ENCODE measurements around the gene ICAM4.

The ICAM4 gene

DNA sequence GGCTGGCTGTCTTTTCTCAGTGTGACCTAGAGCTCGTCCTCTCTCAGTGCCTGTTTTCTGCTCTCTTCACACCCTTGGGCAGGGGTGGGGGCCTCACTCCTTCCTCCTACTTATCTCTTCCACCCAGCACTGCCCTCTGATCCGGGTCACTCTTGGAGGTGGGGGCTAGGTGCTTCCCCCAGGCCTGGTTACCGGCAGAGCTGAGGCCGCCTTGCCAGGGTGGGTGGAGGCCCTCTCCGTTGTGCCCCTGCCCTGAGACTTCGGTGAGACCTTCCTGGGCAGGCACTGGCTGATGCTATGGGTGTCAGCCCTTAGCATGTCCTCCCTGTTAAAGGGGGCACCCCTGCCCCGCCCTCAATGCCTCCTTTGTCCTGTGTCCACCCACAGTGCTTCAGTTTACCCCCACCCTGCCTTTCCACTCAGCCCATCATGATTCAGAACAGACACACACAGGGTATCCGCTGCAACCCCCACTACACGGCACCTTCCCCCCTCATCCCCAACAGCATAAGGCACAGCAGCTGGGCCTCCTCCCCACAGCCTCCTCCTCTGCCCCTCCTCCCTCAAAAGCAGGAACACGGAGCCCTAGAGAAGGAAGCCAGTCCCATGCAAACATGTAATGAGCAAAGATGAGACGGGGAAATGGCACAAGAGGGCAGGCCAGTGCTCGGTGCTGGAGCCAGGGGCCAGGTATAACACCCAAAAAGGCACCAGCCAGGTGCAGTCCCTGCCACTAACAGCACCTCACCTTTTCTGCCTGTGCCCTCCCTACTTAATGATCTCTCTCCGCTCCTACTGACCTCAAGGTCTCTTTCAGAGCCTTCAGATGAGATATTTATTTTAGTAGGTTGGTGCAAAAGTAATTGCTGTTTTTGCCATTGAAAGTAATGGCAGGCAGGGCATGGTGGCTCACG lies 13.0 kb downstream of the ICAM4 start:
- TF ChIP-seq ZBTB7A (IDR thresholded peaks at IDR 0.05; ENCODE audit: low read depth) (no peak), CREB1 (IDR thresholded peaks at IDR 0.05; ENCODE audit: low read depth) (no peak), TEAD4 (IDR thresholded peaks at IDR 0.05) (no peak), TAF1 (IDR thresholded peaks at IDR 0.05; ENCODE audit: low read depth) (no peak), RAD21 (IDR thresholded peaks at IDR 0.05; ENCODE audit: low read depth) (no peak), CEBPB (IDR thresholded peaks at IDR 0.05) (no peak), TCF12 (IDR thresholded peaks at IDR 0.05; ENCODE audit: low read depth) (no peak), FOXM1 (IDR thresholded peaks at IDR 0.05; ENCODE audit: borderline replicate concordance, low read depth) (no peak), REST (IDR thresholded peaks at IDR 0.05; ENCODE audit: low read depth) (no peak), EP300 (IDR thresholded peaks at IDR 0.05; ENCODE audit: borderline replicate concordance) (no peak), YY1 (IDR thresholded peaks at IDR 0.05; ENCODE audit: low read depth) (no peak), NFIC (IDR thresholded peaks at IDR 0.05) (no peak), EGR1 (IDR thresholded peaks at IDR 0.05) (no peak), MAX (IDR thresholded peaks at IDR 0.05) (no peak), USF1 (IDR thresholded peaks at IDR 0.05) (no peak)

GRCh38 chr19:10305139-10305806 lies 18.5 kb downstream of the ICAM4 start:
- TF ChIP-seq RAD21 (IDR thresholded peaks at IDR 0.05; ENCODE audit: low read depth): no peak
- TF ChIP-seq FOXM1 (IDR thresholded peaks at IDR 0.05; ENCODE audit: borderline replicate concordance, low read depth): no peak
- no peak for TF ChIP-seq TCF12 (IDR thresholded peaks at IDR 0.05; ENCODE audit: low read depth)
- 0 out of 2 replicates have a peak, but pooled peaks have one; percentile 25 for TF ChIP-seq ZBTB7A (IDR thresholded peaks at IDR 0.05; ENCODE audit: low read depth)

DNA sequence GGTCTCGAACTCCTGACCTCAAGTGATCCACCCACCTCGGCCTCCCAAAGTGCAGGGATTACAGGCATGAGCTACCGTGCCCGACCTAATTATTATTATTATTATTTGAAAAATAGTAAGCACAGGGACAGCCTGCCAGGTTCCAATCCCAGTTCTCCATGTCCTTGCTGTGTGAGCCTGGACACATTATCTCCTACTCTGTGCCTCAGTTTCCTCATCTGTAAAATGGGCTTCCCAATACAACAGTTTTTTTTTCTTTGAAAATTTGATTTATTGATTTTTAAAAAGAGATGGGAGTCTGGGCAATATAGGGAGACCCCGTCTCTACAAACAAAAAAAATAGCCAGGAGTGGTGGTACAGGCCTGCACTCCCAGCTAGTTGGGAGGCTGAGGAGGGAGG lies 19.6 kb downstream of the ICAM4 start:
- TF ChIP-seq NFIC (IDR thresholded peaks at IDR 0.05) (no peak), TCF12 (IDR thresholded peaks at IDR 0.05; ENCODE audit: low read depth) (no peak), TAF1 (IDR thresholded peaks at IDR 0.05; ENCODE audit: low read depth) (no peak), FOXM1 (IDR thresholded peaks at IDR 0.05; ENCODE audit: borderline replicate concordance, low read depth) (no peak), RAD21 (IDR thresholded peaks at IDR 0.05; ENCODE audit: low read depth) (no peak), CEBPB (IDR thresholded peaks at IDR 0.05) (no peak), MAX (IDR thresholded peaks at IDR 0.05) (no peak), EGR1 (IDR thresholded peaks at IDR 0.05) (no peak), YY1 (IDR thresholded peaks at IDR 0.05; ENCODE audit: low read depth) (no peak), EP300 (IDR thresholded peaks at IDR 0.05; ENCODE audit: borderline replicate concordance) (no peak), ZBTB7A (IDR thresholded peaks at IDR 0.05; ENCODE audit: low read depth) (no peak), CREB1 (IDR thresholded peaks at IDR 0.05; ENCODE audit: low read depth) (no peak), USF1 (IDR thresholded peaks at IDR 0.05) (no peak), TEAD4 (IDR thresholded peaks at IDR 0.05) (no peak), REST (IDR thresholded peaks at IDR 0.05; ENCODE audit: low read depth) (no peak)

DNA sequence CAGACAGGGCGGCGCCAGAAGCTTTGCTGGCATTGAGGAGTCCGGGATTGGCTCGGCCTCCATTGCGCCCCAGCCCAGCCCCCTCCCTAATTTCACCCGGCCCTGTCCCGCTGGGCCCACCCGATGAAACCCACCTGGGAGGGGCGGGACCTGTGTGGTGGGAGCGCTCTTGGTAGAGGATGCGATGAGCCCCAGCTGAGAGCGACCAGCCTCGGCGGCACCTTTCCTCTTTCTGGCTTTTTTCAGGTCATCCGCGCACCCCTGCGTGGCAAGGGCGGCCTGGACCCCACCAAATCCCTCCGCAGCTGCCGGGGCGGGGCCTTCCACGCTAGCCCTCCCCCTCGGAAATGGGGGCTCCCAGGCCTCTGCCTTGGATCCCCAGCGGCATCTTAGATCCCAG lies 22.7 kb downstream of the ICAM4 start, which contains the start of gene ZGLP1:
TSS of gene ZGLP1 (minus strand) at position 393 of the 400 bp plus-strand sequence.
- TF ChIP-seq TAF1 (IDR thresholded peaks at IDR 0.05; ENCODE audit: low read depth): no peak
- no peak for TF ChIP-seq TCF12 (IDR thresholded peaks at IDR 0.05; ENCODE audit: low read depth)
- TF ChIP-seq RAD21 (IDR thresholded peaks at IDR 0.05; ENCODE audit: low read depth): no peak
- TF ChIP-seq EGR1 (IDR thresholded peaks at IDR 0.05): no peak
- no peak for TF ChIP-seq USF1 (IDR thresholded peaks at IDR 0.05)
- no peak for TF ChIP-seq TEAD4 (IDR thresholded peaks at IDR 0.05)
- no peak for TF ChIP-seq MAX (IDR thresholded peaks at IDR 0.05)
- no peak for TF ChIP-seq EP300 (IDR thresholded peaks at IDR 0.05; ENCODE audit: borderline replicate concordance)
- TF ChIP-seq NFIC (IDR thresholded peaks at IDR 0.05): no peak
- no peak for TF ChIP-seq FOXM1 (IDR thresholded peaks at IDR 0.05; ENCODE audit: borderline replicate concordance, low read depth)
- no peak for TF ChIP-seq ZBTB7A (IDR thresholded peaks at IDR 0.05; ENCODE audit: low read depth)
- TF ChIP-seq CEBPB (IDR thresholded peaks at IDR 0.05): no peak
- TF ChIP-seq REST (IDR thresholded peaks at IDR 0.05; ENCODE audit: low read depth): no peak
- TF ChIP-seq CREB1 (IDR thresholded peaks at IDR 0.05; ENCODE audit: low read depth): no peak
- TF ChIP-seq YY1 (IDR thresholded peaks at IDR 0.05; ENCODE audit: low read depth): no peak
